ENCODE measurements around the gene ABHD2. TPM values are rescaled to one million over a fixed set of nuclear protein-coding genes. Genes with fewer than 3 reads are reported as not detected.
A peak's percentile ranks its signal among the peaks of the same experiment; 100 is the strongest.

ABHD2 gene
- total RNA-seq, 4 donors from 2014 or later, result 29.7 to 48.1 (median 35.9) TPM

GRCh38 chr15:89165677-89166076, 77.4 kb downstream of the ABHD2 start:
- TF ChIP-seq EP300 (IDR thresholded peaks at IDR 0.05), result no peak
- no peak for TF ChIP-seq POLR2A (IDR thresholded peaks at IDR 0.05)
- no peaks in the 10 kb centered on the region for H3K9me3 ChIP-seq
- H3K27ac ChIP-seq, result peak overlapping the region in 3 of 4 donors; percentile 20 to 72 (median 69)
- WGBS, 2 donors, result 13 to 24% methylated on average over 2 of the region's 2 CpGs
- H3K4me1 ChIP-seq, result peaks cover 0 to 53% (median 20%) of the 10 kb centered on the region in 4 donors
- no peak overlapping the region for H3K4me3 ChIP-seq
- H3K36me3 ChIP-seq, result no peaks in the 10 kb centered on the region
- H3K27me3 ChIP-seq, result no peaks in the 10 kb centered on the region
- no peak for DNase-seq (ENCODE audit: low spot score in 2 of 2)

DNA sequence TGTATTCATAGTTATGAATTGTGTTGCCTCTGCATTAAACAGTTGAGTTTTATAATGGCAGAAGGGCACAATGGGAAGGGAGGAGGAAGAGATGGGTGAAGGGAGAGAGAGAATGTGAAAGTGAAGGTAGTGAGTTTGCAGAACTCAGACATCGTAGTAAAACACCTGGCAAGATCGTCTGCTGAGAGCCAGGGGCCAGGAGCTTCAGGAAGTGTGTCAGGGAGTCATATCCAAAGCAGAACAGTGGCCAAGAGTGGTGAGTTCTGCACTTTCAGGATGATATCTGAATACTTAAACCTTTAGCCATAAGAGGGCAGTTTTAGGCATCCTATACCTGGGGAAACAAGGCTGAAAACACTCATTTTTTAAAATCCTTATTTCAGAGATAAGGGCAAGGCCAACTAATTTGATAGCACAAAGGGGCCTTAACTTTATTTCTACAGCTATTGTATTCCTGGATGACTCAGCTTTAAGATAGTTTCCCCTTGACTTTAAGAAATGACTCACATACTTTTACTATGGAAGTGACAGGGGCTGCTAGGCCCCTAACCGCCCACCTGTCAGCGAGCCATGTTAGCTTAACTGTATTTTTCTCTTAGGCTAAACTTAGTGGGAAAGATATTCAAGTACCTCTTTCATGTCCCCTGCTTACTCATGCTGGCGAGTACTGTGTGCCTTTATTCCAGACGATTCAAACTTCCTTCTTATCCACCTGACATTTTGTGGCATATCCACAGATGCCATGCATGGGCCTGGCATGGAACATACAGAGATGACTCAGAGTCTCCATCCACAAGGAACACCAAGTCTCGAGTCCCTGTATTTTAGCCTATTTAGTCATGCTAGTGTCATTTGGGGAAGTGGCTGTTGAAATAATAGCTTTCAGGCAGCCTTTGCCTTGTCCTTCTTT, 79.3 kb downstream of the ABHD2 start:
- no peaks in the 10 kb centered on the region for H3K27me3 ChIP-seq
- H3K4me1 ChIP-seq, result peaks cover 0 to 48% (median 20%) of the 10 kb centered on the region in 4 donors
- DNase-seq (ENCODE audit: low spot score in 2 of 2), result no peak
- TF ChIP-seq EP300 (IDR thresholded peaks at IDR 0.05) (peak in 1 of 2 donors; percentile 74), POLR2A (IDR thresholded peaks at IDR 0.05) (no peak)
- TF ChIP-seq, protein P1, sequence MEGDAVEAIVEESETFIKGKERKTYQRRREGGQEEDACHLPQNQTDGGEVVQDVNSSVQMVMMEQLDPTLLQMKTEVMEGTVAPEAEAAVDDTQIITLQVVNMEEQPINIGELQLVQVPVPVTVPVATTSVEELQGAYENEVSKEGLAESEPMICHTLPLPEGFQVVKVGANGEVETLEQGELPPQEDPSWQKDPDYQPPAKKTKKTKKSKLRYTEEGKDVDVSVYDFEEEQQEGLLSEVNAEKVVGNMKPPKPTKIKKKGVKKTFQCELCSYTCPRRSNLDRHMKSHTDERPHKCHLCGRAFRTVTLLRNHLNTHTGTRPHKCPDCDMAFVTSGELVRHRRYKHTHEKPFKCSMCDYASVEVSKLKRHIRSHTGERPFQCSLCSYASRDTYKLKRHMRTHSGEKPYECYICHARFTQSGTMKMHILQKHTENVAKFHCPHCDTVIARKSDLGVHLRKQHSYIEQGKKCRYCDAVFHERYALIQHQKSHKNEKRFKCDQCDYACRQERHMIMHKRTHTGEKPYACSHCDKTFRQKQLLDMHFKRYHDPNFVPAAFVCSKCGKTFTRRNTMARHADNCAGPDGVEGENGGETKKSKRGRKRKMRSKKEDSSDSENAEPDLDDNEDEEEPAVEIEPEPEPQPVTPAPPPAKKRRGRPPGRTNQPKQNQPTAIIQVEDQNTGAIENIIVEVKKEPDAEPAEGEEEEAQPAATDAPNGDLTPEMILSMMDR (IDR thresholded peaks at IDR 0.05), result no peak
- no peak overlapping the region for H3K4me3 ChIP-seq
- peak overlapping the region in 2 of 4 donors; percentile 51 to 69 for H3K27ac ChIP-seq
- H3K36me3 ChIP-seq, result no peaks in the 10 kb centered on the region
- no peaks in the 10 kb centered on the region for H3K9me3 ChIP-seq
- WGBS, 2 donors, result 64 to 66% methylated on average over 7 of the region's 7 CpGs

DNA sequence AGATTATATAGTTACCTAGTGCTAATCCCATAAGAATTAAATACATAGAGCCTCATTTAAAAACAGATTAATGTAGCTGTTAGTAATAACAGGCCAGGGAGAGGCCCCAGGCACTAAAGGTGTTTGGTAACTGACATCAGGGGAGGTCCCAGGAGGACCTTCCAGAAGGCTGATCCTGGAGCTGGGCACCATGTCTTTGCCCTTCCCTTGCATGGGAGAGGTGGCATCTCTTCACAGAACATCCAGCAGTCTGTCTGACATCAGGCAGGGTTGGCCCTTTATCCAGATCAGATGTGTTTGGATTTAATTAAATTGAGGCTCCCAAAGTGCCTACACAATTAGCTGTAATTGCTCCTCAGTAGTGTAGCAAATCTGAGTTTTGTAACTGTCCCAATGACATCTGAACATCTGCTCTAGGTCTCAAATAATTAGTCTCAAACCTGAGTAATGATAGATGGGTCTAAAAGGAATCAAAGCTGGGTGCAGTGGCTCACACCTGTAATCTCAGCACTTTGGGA, 80.1 kb downstream of the ABHD2 start:
- no peaks in the 10 kb centered on the region for H3K9me3 ChIP-seq
- TF ChIP-seq, protein P1 (IDR thresholded peaks at IDR 0.05), result no peak
- TF ChIP-seq POLR2A (IDR thresholded peaks at IDR 0.05) (no peak), EP300 (IDR thresholded peaks at IDR 0.05) (no peak)
- H3K4me1 ChIP-seq, result peaks cover 0 to 53% (median 20%) of the 10 kb centered on the region in 4 donors
- DNase-seq (ENCODE audit: low spot score in 2 of 2), result no peak
- H3K36me3 ChIP-seq, result no peaks in the 10 kb centered on the region
- H3K27ac ChIP-seq, result peak overlapping the region in 2 of 4 donors; percentile 66 to 69
- no peaks in the 10 kb centered on the region for H3K27me3 ChIP-seq
- H3K4me3 ChIP-seq, result no peak overlapping the region

- Histone ChIP-seq H3K27ac (no peak overlapping the region), H3K36me3 (peaks cover 0 to under 1% (median 0%) of the 10 kb centered on the region in 3 donors), H3K4me3 (no peak overlapping the region), H3K4me1 (peaks cover 0 to 61% (median 17%) of the 10 kb centered on the region in 4 donors), H3K9me3 (no peaks in the 10 kb centered on the region), H3K27me3 (no peaks in the 10 kb centered on the region)
- 99 to 100% methylated on average over 3 of the region's 3 CpGs for WGBS, 2 donors
- DNase-seq (ENCODE audit: low spot score in 2 of 2), result no peak
- TF ChIP-seq EP300 (IDR thresholded peaks at IDR 0.05) (no peak), POLR2A (IDR thresholded peaks at IDR 0.05) (no peak)
- TF ChIP-seq, protein P1 (IDR thresholded peaks at IDR 0.05), result no peak
Measured at GRCh38 chr15:89170364-89170763, 82.1 kb downstream of the ABHD2 start.

DNA sequence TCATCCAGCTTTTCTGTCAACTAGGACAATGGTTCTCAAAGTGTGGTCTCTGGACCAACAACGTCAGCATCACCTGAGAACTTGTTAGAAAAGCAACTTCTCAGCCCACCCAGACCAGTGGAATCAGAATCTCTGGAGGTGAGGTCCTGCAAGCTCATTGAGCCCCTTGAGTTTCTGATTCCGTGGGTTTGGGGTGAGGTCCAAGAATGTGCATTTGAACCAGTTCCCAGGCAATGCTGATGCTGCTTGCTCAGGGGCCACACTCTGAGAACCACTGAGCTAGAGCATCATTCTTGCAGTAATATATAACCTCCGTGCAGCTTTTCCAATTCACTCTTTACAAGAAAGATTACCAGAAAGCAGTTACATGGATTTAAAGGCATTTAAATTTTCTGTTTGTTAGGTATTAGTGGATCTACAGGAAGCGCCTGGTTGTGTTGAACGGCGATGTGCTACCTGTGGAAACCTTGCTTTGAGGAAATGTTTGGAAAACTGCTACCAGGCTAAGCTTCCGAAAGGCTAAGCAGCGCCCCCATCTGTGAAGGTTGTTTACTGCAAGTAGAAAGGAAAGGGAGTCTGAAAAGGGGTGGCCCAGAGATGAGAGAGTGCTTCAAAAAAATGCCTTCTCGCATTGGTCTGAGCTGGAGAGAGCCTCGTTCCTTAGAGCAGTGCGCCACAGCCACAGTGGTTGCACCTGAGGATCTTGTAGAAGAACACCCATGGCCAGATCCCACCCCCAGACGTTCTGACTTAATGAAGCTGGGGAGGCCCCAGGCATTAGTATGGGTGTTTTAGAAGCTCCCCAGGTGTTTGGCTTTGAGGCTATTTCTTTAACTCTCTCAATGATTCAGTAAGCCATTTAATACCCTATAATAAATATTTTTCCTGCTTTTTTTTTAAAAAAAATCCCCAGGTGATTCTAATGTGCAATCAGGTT, 83.1 kb downstream of the ABHD2 start:
- Histone ChIP-seq H3K27me3 (no peaks in the 10 kb centered on the region), H3K4me1 (peaks cover 0 to 50% (median 7%) of the 10 kb centered on the region in 4 donors), H3K36me3 (peaks cover 0 to 11% (median 0%) of the 10 kb centered on the region in 3 donors), H3K9me3 (no peaks in the 10 kb centered on the region), H3K4me3 (no peak overlapping the region), H3K27ac (no peak overlapping the region)
- DNase-seq (ENCODE audit: low spot score in 2 of 2), result peak in 1 of 2 donors; percentile 59
- 68 to 71% methylated on average over 12 of the region's 12 CpGs for WGBS, 2 donors
- TF ChIP-seq, protein P1 (IDR thresholded peaks at IDR 0.05), result peak; percentile 52 to 64 (median 59)
- TF ChIP-seq EP300 (IDR thresholded peaks at IDR 0.05), result no peak

All from tibial nerve (tissue), 4 donors.